ENCODE measurements around the gene DYNC1I1. TPM values are rescaled to one million over a fixed set of nuclear protein-coding genes. Genes with fewer than 3 reads are reported as not detected.

Gene DYNC1I1
- total RNA-seq, 1 experiment from 2014 or later, result not detected

- POLR2A ChIA-PET, result no interaction called here
- H3K4me3 Mint-ChIP-seq (ENCODE audit: unreplicated experiment), result no peak overlapping the region
- peaks cover 24% of the 10 kb centered on the region for H3K27me3 Mint-ChIP-seq (ENCODE audit: insufficient read depth, unreplicated experiment)
- no peak overlapping the region for H3K27ac Mint-ChIP-seq (ENCODE audit: low read depth, unreplicated experiment)
- no TSS peak for BruUV-seq (replicated peaks)
- H3K9me3 Mint-ChIP-seq (ENCODE audit: unreplicated experiment), result no peaks in the 10 kb centered on the region
- CTCF ChIA-PET, result interaction anchor here (0.6 kb wide), 1 partner anchor 76 kb away, joined by 3 read pairs; no protein-coding TSS in a partner anchor
- H3K4me1 Mint-ChIP-seq (ENCODE audit: insufficient read depth, unreplicated experiment), result no peaks in the 10 kb centered on the region
- DNase-seq (ENCODE audit: unreplicated experiment), result peak; percentile 17
- H3K36me3 Mint-ChIP-seq (ENCODE audit: insufficient read depth, unreplicated experiment), result no peaks in the 10 kb centered on the region
- intact Hi-C loops (cut with micrococcal nuclease), result no loop called here
- no peak for TF ChIP-seq CTCF (IDR thresholded peaks at IDR 0.05; ENCODE audit: unreplicated experiment)
Measured at GRCh38 chr7:95843286-95843685, 70.9 kb downstream of the DYNC1I1 start.

GRCh38 chr7:95845007-95845406, 72.7 kb downstream of the DYNC1I1 start:
- DNase-seq (ENCODE audit: unreplicated experiment), result no peak
- intact Hi-C loops (cut with micrococcal nuclease), result no loop called here
- CTCF ChIA-PET, result interaction anchor here (0.9 to 2.1 kb wide), 2 partner anchors 22 to 75 kb away, joined by 3 to 5 read pairs; no protein-coding TSS in a partner anchor
- no peaks in the 10 kb centered on the region for H3K9me3 Mint-ChIP-seq (ENCODE audit: unreplicated experiment)
- H3K4me1 Mint-ChIP-seq (ENCODE audit: insufficient read depth, unreplicated experiment), result no peaks in the 10 kb centered on the region
- no TSS peak for BruUV-seq (replicated peaks)
- POLR2A ChIA-PET, result no interaction called here
- no peaks in the 10 kb centered on the region for H3K36me3 Mint-ChIP-seq (ENCODE audit: insufficient read depth, unreplicated experiment)
- H3K27me3 Mint-ChIP-seq (ENCODE audit: insufficient read depth, unreplicated experiment), result peaks cover 24% of the 10 kb centered on the region
- no peak for TF ChIP-seq CTCF (IDR thresholded peaks at IDR 0.05; ENCODE audit: unreplicated experiment)
- H3K4me3 Mint-ChIP-seq (ENCODE audit: unreplicated experiment), result no peak overlapping the region
- H3K27ac Mint-ChIP-seq (ENCODE audit: low read depth, unreplicated experiment), result no peak overlapping the region

GRCh38 chr7:95847061-95847460, 74.7 kb downstream of the DYNC1I1 start:
- CTCF ChIA-PET, result no interaction called here
- intact Hi-C loops (cut with micrococcal nuclease), result no loop called here
- no peak overlapping the region for H3K4me3 Mint-ChIP-seq (ENCODE audit: unreplicated experiment)

GRCh38 chr7:95859429-95859828, 87.1 kb downstream of the DYNC1I1 start:
- no peak for TF ChIP-seq CTCF (IDR thresholded peaks at IDR 0.05; ENCODE audit: unreplicated experiment)
- intact Hi-C loops (cut with micrococcal nuclease), result no loop called here
- no peak overlapping the region for H3K27ac Mint-ChIP-seq (ENCODE audit: low read depth, unreplicated experiment)
- no TSS peak for BruUV-seq (replicated peaks)
- POLR2A ChIA-PET, result no interaction called here
- no peaks in the 10 kb centered on the region for H3K36me3 Mint-ChIP-seq (ENCODE audit: insufficient read depth, unreplicated experiment)
- no peak for DNase-seq (ENCODE audit: unreplicated experiment)
- H3K27me3 Mint-ChIP-seq (ENCODE audit: insufficient read depth, unreplicated experiment), result peaks cover 63% of the 10 kb centered on the region
- H3K4me1 Mint-ChIP-seq (ENCODE audit: insufficient read depth, unreplicated experiment), result no peaks in the 10 kb centered on the region
- no peaks in the 10 kb centered on the region for H3K9me3 Mint-ChIP-seq (ENCODE audit: unreplicated experiment)
- CTCF ChIA-PET, result interaction anchor here (0.9 kb wide), 2 partner anchors 11 to 136 kb away, joined by 3 read pairs; no protein-coding TSS in a partner anchor
- H3K4me3 Mint-ChIP-seq (ENCODE audit: unreplicated experiment), result no peak overlapping the region

More at GRCh38 chr7:95847061-95847460, 74.7 kb downstream of the DYNC1I1 start:
- Mint-ChIP-seq H3K9me3 (ENCODE audit: unreplicated experiment) (no peaks in the 10 kb centered on the region), H3K27ac (ENCODE audit: low read depth, unreplicated experiment) (no peak overlapping the region), H3K4me1 (ENCODE audit: insufficient read depth, unreplicated experiment) (no peaks in the 10 kb centered on the region), H3K36me3 (ENCODE audit: insufficient read depth, unreplicated experiment) (no peaks in the 10 kb centered on the region), H3K27me3 (ENCODE audit: insufficient read depth, unreplicated experiment) (peaks cover 17% of the 10 kb centered on the region)
- no peak for TF ChIP-seq CTCF (IDR thresholded peaks at IDR 0.05; ENCODE audit: unreplicated experiment)
- DNase-seq (ENCODE audit: unreplicated experiment), result no peak
- BruUV-seq (replicated peaks), result no TSS peak
- POLR2A ChIA-PET, result no interaction called here

Data from MCF 10A (cell line).